ENCODE data around the gene ZNF14. TPM values are rescaled to one million over a fixed set of nuclear protein-coding genes. Genes with fewer than 3 reads are reported as not detected.

ZNF14 gene
- total and polyA plus RNA-seq, 7 donors = 1.2 to 14.5 (median 7.8) TPM

DNA sequence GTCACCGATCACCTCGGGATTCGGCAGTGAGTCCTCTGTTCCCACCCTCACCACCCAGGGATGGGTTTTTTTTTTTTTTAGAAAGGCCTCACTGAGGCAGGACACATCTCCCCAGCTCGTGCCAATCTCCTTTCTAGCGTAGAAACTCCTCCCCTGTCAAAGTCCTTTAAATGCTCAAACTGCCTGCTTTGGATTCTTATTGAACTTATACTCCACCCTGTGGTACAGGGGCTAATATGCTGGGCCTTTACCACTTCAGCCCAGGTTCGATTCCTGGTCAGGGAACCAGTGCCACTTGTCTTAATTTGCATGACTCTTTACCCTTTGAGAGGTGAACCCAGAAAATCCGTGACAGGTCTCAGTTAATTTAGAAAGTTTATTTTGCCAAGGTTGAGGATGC, 8.3 kb upstream of the ZNF14 start:
- no peak overlapping the region for H3K27ac ChIP-seq
- H3K27me3 ChIP-seq = no peaks in the 10 kb centered on the region
- H3K4me1 ChIP-seq = no peaks in the 10 kb centered on the region
- H3K9me3 ChIP-seq = no peaks in the 10 kb centered on the region
- intact Hi-C loops (cut with DNase I) = no loop called here
- 76 to 84% methylated on average over 7 of the region's 7 CpGs for WGBS, 2 donors
- no peak for DNase-seq
- TF ChIP-seq EP300 (IDR thresholded peaks at IDR 0.05) (no peak), POLR2A (IDR thresholded peaks at IDR 0.05) (no peak), POLR2AphosphoS5 (IDR thresholded peaks at IDR 0.05) (no peak)
- TF ChIP-seq, protein P1, sequence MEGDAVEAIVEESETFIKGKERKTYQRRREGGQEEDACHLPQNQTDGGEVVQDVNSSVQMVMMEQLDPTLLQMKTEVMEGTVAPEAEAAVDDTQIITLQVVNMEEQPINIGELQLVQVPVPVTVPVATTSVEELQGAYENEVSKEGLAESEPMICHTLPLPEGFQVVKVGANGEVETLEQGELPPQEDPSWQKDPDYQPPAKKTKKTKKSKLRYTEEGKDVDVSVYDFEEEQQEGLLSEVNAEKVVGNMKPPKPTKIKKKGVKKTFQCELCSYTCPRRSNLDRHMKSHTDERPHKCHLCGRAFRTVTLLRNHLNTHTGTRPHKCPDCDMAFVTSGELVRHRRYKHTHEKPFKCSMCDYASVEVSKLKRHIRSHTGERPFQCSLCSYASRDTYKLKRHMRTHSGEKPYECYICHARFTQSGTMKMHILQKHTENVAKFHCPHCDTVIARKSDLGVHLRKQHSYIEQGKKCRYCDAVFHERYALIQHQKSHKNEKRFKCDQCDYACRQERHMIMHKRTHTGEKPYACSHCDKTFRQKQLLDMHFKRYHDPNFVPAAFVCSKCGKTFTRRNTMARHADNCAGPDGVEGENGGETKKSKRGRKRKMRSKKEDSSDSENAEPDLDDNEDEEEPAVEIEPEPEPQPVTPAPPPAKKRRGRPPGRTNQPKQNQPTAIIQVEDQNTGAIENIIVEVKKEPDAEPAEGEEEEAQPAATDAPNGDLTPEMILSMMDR (IDR thresholded peaks at IDR 0.05) = no peak
- no peaks in the 10 kb centered on the region for H3K36me3 ChIP-seq
- no peak overlapping the region for H3K4me3 ChIP-seq

DNA sequence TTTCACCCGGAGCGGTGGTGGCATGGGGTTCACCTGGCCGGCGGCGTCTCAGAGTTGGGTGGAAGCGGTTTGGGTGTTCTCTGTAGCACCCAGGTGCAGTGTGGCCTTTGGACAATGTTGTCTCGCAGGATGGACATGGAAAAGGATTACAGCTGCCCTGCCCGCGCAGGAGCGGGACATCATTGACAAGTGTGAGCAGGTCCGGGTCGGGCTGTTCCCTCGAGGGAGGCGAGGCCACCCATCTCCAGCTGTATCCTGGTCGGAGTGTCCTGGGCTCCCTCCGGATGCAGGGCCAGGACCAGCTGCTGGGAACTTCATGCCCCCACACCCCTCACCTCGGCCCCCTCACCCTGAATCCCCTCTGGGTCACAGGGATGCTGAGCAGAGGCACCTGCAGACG, 7.8 kb upstream of the ZNF14 start:
- intact Hi-C loops (cut with DNase I) = no loop called here
- Histone ChIP-seq H3K4me3 (no peak overlapping the region), H3K36me3 (no peaks in the 10 kb centered on the region), H3K4me1 (no peaks in the 10 kb centered on the region), H3K27me3 (no peaks in the 10 kb centered on the region), H3K9me3 (no peaks in the 10 kb centered on the region), H3K27ac (no peak overlapping the region)
- no peak for DNase-seq
- TF ChIP-seq, protein P1 (IDR thresholded peaks at IDR 0.05) = no peak
- TF ChIP-seq EP300 (IDR thresholded peaks at IDR 0.05) = no peak
- TF ChIP-seq POLR2A (IDR thresholded peaks at IDR 0.05) = no peak
- no peak for TF ChIP-seq POLR2AphosphoS5 (IDR thresholded peaks at IDR 0.05)
- 88 to 91% methylated on average over 18 of the region's 18 CpGs for WGBS, 2 donors

DNA sequence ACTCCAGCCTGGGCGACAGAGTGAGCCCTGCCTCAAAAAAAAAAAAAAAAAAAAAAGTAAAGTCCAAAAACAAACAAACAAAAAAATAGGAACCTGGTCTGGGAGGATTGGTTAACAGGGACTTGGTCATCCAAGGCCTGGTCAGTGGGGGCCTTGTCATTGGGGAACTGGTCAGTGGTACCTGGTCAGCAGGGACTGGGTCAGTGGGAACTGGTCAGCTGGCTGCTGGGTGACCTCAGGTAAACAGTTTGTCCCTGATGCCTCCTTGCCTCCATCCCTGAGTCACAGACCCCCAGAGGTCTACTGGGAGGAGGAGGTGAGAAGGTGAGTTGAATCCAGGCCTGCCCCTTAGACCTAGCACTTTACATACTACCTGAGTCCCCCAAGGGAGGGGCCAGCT, 5.7 kb upstream of the ZNF14 start:
- TF ChIP-seq POLR2AphosphoS5 (IDR thresholded peaks at IDR 0.05) (no peak), POLR2A (IDR thresholded peaks at IDR 0.05) (no peak), EP300 (IDR thresholded peaks at IDR 0.05) (no peak)
- TF ChIP-seq, protein P1 (IDR thresholded peaks at IDR 0.05) = no peak
- Histone ChIP-seq H3K4me1 (no peaks in the 10 kb centered on the region), H3K27me3 (no peaks in the 10 kb centered on the region), H3K9me3 (no peaks in the 10 kb centered on the region), H3K27ac (no peak overlapping the region), H3K36me3 (no peaks in the 10 kb centered on the region), H3K4me3 (no peak overlapping the region)
- 80 to 94% methylated on average over 1 of the region's 1 CpG for WGBS, 2 donors
- intact Hi-C loops (cut with DNase I) = loop anchor here (10.0 kb wide), 2 partner anchors 126 to 166 kb away; partner anchors contain the start of genes ZNF253 and ZNF93
- DNase-seq = no peak

DNA sequence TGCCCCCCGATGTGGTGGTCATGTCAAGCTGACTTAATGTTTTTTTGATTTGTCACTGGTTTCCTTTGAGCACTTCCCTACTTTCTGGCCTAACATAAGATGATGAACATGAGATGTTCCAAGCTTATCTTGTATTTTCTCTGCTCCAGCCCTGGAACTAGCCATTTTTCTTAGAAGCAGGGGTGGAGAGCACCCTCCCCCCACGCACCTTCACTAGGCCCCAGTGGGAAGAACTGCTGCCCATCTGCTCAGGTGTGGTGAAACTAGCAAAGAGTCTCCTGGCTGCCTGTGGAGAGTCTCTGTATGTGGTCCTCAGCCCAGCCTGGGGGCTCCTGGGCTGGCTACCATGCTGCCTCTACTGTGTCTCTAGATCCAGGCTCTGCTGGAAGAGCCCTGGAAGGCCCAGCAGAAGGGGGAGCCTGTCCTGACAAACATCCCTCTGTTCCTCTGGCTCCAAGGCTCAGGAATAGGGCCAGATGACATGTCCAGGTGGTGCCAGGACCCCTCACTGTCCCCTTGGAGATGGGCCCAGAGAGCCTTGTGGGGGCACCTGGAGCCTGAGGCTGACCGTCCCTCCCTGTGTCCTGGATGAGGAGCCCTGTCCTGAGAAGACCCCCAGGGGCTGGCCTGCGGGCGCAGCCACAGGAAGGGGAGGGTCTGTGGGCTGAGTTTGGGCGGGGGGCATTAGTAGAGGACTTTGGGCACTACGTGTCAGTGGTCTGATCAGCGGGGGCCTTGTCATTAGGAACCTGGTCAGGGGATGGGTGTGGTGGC, 4.8 kb upstream of the ZNF14 start:
- Histone ChIP-seq H3K27me3 (no peaks in the 10 kb centered on the region), H3K36me3 (no peaks in the 10 kb centered on the region), H3K4me1 (no peaks in the 10 kb centered on the region), H3K4me3 (no peak overlapping the region), H3K9me3 (no peaks in the 10 kb centered on the region), H3K27ac (no peak overlapping the region)
- 87% methylated on average over 8 of the region's 8 CpGs for WGBS, 2 donors
- intact Hi-C loops (cut with DNase I) = loop anchor here (10.0 kb wide), 2 partner anchors 127 to 167 kb away; partner anchors contain the start of genes ZNF253 and ZNF93
- no peak for TF ChIP-seq POLR2AphosphoS5 (IDR thresholded peaks at IDR 0.05)
- TF ChIP-seq, protein P1 (IDR thresholded peaks at IDR 0.05) = no peak
- no peak for TF ChIP-seq POLR2A (IDR thresholded peaks at IDR 0.05)
- no peak for TF ChIP-seq EP300 (IDR thresholded peaks at IDR 0.05)
- DNase-seq = no peak

Measured in sigmoid colon (tissue), 7 donors.